GM23248 (cell line): Measurements from ENCODE around the gene ABCA2. TPM values are rescaled to one million over a fixed set of nuclear protein-coding genes. Genes with fewer than 3 reads are reported as not detected.

Experiments used
- DNase-seq: peaks from one replicate; pipeline ENCODE4 v3.0.0-alpha.2; 2015
- H2AFZ ChIP-seq: fragments of 200-600 bp; sonication (generic); 2 replicates; pipeline ENCODE4 v1.6.1; 2016; ENCODE audit warnings: antibody characterized with exemption
- H3F3A ChIP-seq: fragments of 200-600 bp; sonication (generic); 2 replicates; pipeline ENCODE4 v1.6.1; 2016; ENCODE audit warnings: mild to moderate bottlenecking, antibody characterized with exemption, mixed run types; ENCODE audit not compliant: insufficient read depth
- H3K27ac ChIP-seq: fragments of 200-600 bp; sonication (generic); 2 replicates; pipeline ENCODE4 v1.5.1; 2016; ENCODE audit warnings: mild to moderate bottlenecking
- H3K27me3 ChIP-seq: fragments of 200-600 bp; sonication (generic); replicated peaks from 2 replicates; pipeline ENCODE4 v1.6.1; 2016; ENCODE audit warnings: mild to moderate bottlenecking; ENCODE audit not compliant: insufficient read depth
- H3K36me3 ChIP-seq: fragments of 200-600 bp; sonication (generic); 2 replicates; pipeline ENCODE4 v1.6.1; 2016; ENCODE audit warnings: low read depth, mild to moderate bottlenecking
- H3K4me1 ChIP-seq: fragments of 200-600 bp; sonication (generic); 2 replicates; pipeline ENCODE4 v1.6.1; 2016; ENCODE audit warnings: mild to moderate bottlenecking; ENCODE audit not compliant: insufficient read depth
- H3K4me2 ChIP-seq: fragments of 200-600 bp; sonication (generic); one replicate; pipeline ENCODE4 v1.6.1; 2016; ENCODE audit warnings: mild to moderate bottlenecking; ENCODE audit not compliant: unreplicated experiment
- H3K4me3 ChIP-seq: fragments of 200-600 bp; sonication (generic); 2 replicates; pipeline ENCODE4 v1.5.1; 2016; ENCODE audit warnings: mild to moderate bottlenecking
- H3K79me2 ChIP-seq: fragments of 200-600 bp; sonication (generic); 2 replicates; pipeline ENCODE4 v1.6.1; 2016; ENCODE audit warnings: mild to moderate bottlenecking; ENCODE audit not compliant: insufficient read depth
- H3K9ac ChIP-seq: fragments of 200-600 bp; sonication (generic); 2 replicates; pipeline ENCODE4 v1.6.1; 2016; ENCODE audit warnings: mild to moderate bottlenecking
- H3K9me2 ChIP-seq: fragments of 200-600 bp; sonication (generic); 2 replicates; pipeline ENCODE4 v1.6.1; 2016; ENCODE audit warnings: mixed run types, mild to moderate bottlenecking, moderate library complexity; ENCODE audit not compliant: insufficient read depth
- H3K9me3 ChIP-seq: fragments of 200-600 bp; sonication (generic); one replicate; pipeline ENCODE4 v1.6.1; 2017; ENCODE audit warnings: low read depth
- H4K20me1 ChIP-seq: fragments of 200-600 bp; sonication (generic); 2 replicates; pipeline ENCODE4 v1.6.0; 2016; ENCODE audit not compliant: insufficient read depth
- EZH2 ChIP-seq: fragments of 200-600 bp; sonication (generic); IDR thresholded peaks from 2 replicates; pipeline ENCODE4 v1.6.1; 2018; ENCODE audit warnings: antibody characterized with exemption, mild to moderate bottlenecking; ENCODE audit not compliant: insufficient read depth, poor library complexity, severe bottlenecking
- EZH2phosphoT487 ChIP-seq: fragments of 200-600 bp; sonication (generic); IDR thresholded peaks from 2 replicates; pipeline ENCODE4 v1.6.1; 2018; ENCODE audit warnings: antibody characterized with exemption, moderate library complexity, mild to moderate bottlenecking, low read depth; ENCODE audit not compliant: insufficient read depth
- WGBS, 2 experiments: methylation state at CpG; one replicate each; pipeline ENCODE4 v1.1.6; 2015 to 2017; ENCODE audit warnings: low lambda C conversion rate in 2 of 2, low coverage in 1 of 2; ENCODE audit errors: missing lambda C conversion rate in 2 of 2; 5-methylcytosine and 5-hydroxymethylcytosine counted together
- in situ Hi-C: fragments of 300-500 bp; cut with MboI; formaldehyde crosslinking; loops from 2 replicates; pipeline ENCODE4 v1.15.0; 2020
- polyA plus RNA-seq: library from polyadenylated mRNA; unstranded; fragments of >200 nt; fragmentation: Nextera tagmentation; extraction: Ambion mirVana; gene quantifications from 2 replicates; pipeline ENCODE4 v1.2.1, GENCODE V29; 2016
- total RNA-seq: library from RNA; depleted of rRNA; stranded (reverse); fragments of >200 nt; shearing (Covaris generic); gene quantifications from 2 replicates; pipeline ENCODE4 v1.2.3, GENCODE V29; 2014

ABCA2 gene
- total and polyA plus RNA-seq, 2 experiments from 2014 or later: 21.1 to 33.2 TPM

DNA sequence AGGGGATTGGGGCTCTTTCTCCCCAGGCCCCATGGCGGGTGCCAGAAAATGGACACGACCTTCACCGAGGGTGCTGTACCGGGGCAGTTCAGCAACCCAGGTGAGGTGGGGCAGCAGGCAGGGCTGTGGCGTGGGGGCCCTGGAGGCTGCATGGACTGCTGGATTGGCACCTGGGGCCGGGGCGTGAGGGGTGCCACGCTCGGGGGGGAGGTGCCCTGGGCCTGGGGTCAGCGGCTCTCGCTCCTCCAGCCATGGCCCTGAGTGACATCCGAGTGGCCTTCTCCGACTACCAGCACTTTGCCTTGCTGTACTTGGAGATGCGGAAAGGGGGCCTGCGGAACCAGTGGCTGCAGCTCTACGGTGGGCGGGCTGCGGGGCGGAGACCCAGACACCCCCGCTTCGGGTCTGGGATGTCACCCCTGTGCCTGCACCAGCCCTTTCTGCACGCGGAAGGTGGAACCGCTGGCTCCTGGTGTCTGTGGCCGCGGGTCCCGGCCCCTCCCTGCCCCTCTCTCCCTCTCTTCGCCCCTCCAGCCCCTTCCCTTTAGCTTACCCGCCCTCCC, 43.5 kb downstream of the ABCA2 start:
- Histone ChIP-seq H3K36me3 (no peaks in the 10 kb centered on the region), H3K4me3 (no peak overlapping the region), H3K4me1 (no peaks in the 10 kb centered on the region), H4K20me1 (no peaks in the 10 kb centered on the region), H3K79me2 (no peaks in the 10 kb centered on the region), H3K9me2 (no peaks in the 10 kb centered on the region), H3K4me2 (no peak overlapping the region), H3K27ac (no peak overlapping the region), H3F3A (no peaks in the 10 kb centered on the region), H3K9ac (no peak overlapping the region), H2AFZ (no peak overlapping the region), H3K9me3 (no peaks in the 10 kb centered on the region), H3K27me3 (peaks cover 19% of the 10 kb centered on the region; the same call in 1 of the 2 replicates)
- in situ Hi-C loops: no loop called here
- 38 to 67% methylated on average over 14 to 18 of the region's 29 CpGs for WGBS, 2 experiments
- DNase-seq: no peak
- no peak for TF ChIP-seq EZH2phosphoT487
- TF ChIP-seq EZH2: no peak

DNA sequence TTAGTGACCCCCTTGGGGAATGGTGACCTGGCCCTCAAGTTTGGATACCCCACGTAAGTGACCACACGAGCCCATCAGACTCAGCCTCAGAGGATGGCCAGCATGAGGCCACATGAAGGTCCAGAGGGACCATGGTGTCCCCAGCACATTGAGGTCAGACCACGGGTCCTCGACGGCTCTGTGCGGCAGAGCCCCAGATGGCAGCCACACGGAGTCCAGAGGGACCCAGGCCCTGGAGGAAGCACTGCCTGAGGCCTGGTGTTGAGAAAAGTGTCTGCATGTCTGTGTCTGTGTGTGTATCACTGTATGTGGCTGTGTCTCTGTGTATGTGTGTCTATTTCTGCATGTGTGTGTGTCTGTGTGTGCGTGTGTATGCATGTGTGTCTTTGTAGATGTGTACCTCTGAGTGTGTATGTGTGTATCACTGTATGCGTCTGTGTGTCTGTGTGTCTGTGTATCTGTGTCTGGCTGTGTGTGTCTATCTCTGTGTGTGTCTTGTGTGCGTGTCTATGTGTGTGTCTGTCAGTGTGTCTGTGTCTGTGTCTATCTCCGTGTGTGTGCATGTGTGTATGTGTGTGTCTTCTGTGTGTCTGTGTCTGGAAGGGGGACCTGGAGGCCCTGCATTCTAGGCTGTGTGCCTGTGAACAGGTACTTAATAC, 44.3 kb downstream of the ABCA2 start:
- Histone ChIP-seq H3K4me1 (no peaks in the 10 kb centered on the region), H3K9me2 (no peaks in the 10 kb centered on the region), H3K27ac (no peak overlapping the region), H3K9ac (no peak overlapping the region), H3K4me2 (no peak overlapping the region), H3K27me3 (peaks cover 19% of the 10 kb centered on the region; the same call in 1 of the 2 replicates), H4K20me1 (no peaks in the 10 kb centered on the region), H2AFZ (no peak overlapping the region), H3F3A (no peaks in the 10 kb centered on the region), H3K4me3 (no peak overlapping the region), H3K79me2 (no peaks in the 10 kb centered on the region), H3K36me3 (no peaks in the 10 kb centered on the region), H3K9me3 (no peaks in the 10 kb centered on the region)
- no peak for DNase-seq
- WGBS, 2 experiments: 73 to 75% methylated on average over 11 of the region's 11 CpGs
- TF ChIP-seq EZH2 (no peak), EZH2phosphoT487 (no peak)
- in situ Hi-C loops: no loop called here

- no peak for TF ChIP-seq EZH2
- TF ChIP-seq EZH2phosphoT487: no peak
- Histone ChIP-seq H3K9me2 (no peaks in the 10 kb centered on the region), H3K36me3 (no peaks in the 10 kb centered on the region), H3K9ac (no peak overlapping the region), H3K27ac (no peak overlapping the region), H3K27me3 (peaks cover 19% of the 10 kb centered on the region; the same call in 1 of the 2 replicates), H2AFZ (no peak overlapping the region), H3K4me2 (no peak overlapping the region), H3K9me3 (no peaks in the 10 kb centered on the region), H3K4me1 (no peaks in the 10 kb centered on the region), H4K20me1 (no peaks in the 10 kb centered on the region), H3F3A (no peaks in the 10 kb centered on the region), H3K4me3 (no peak overlapping the region), H3K79me2 (no peaks in the 10 kb centered on the region)
- no peak for DNase-seq
- in situ Hi-C loops: no loop called here
- WGBS, 2 experiments: 71 to 77% methylated on average over 6 to 9 of the region's 9 CpGs
These were observed 44.9 kb downstream of the ABCA2 start for GRCh38 chr9:136983167-136983566.

GRCh38 chr9:136982232-136983051, 45.6 kb downstream of the ABCA2 start, which contains the start of gene LCNL1:
Gene LCNL1 (plus strand): TSS chr9:136982993. CDS start chr9:136983587, 594 bp downstream.
- H3K27ac ChIP-seq: no peak within 1 kb of the TSS
- DNase-seq: no peak
- TF ChIP-seq EZH2phosphoT487 (no peak), EZH2 (no peak)
- no peak within 1 kb of the TSS for H3K9ac ChIP-seq
- 70 to 73% methylated on average over 17 to 18 of the region's 18 CpGs for WGBS, 2 experiments
- in situ Hi-C loops: no loop called here
- no peak within 1 kb of the TSS for H3K4me2 ChIP-seq
- H3F3A ChIP-seq: no peaks in the 10 kb centered on the region
- H3K36me3 ChIP-seq: no peaks in the 10 kb centered on the region
- no peak within 1 kb of the TSS for H2AFZ ChIP-seq
- no peaks in the 10 kb centered on the region for H3K9me3 ChIP-seq
- H3K27me3 ChIP-seq: peaks cover 19% of the 10 kb centered on the region; the same call in 1 of the 2 replicates
- H3K4me3 ChIP-seq: no peak within 1 kb of the TSS
- no peaks in the 10 kb centered on the region for H3K4me1 ChIP-seq
- no peaks in the 10 kb centered on the region for H3K9me2 ChIP-seq
- no peaks in the 10 kb centered on the region for H3K79me2 ChIP-seq
- H4K20me1 ChIP-seq: no peaks in the 10 kb centered on the region
